ENCODE data around the gene GALT. TPM values are rescaled to one million over a fixed set of nuclear protein-coding genes. Genes with fewer than 3 reads are reported as not detected.

The GALT gene
- total RNA-seq, 2 donors from 2014 or later = 44.3 to 49.3 TPM

DNA sequence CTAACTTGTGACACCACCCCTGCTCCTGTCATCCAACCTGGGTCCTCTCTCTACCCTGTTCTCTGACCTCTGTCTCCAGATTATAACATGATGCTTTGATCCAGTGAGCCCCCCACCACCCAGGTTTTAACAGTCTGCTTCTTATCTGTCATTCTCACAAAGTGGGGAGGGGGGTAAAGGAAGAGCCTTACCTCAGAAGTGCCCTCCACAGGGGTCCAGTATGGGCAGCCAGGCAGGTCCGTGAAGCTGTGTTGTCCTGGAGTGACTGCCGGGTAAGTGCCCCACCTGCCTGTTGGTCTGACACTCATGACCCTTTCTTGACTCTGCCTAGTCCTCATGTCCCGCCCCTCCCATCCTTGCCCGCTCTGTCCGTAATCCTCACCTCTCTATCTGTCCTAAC lies 8.9 kb downstream of the GALT start:
- Histone ChIP-seq H3K27ac (ENCODE audit: low read depth, low read length) (no peak overlapping the region), H3K4me1 (ENCODE audit: control insufficient read depth, insufficient read depth, low read length) (peaks cover 15% of the 10 kb centered on the region), H3K9me3 (ENCODE audit: control insufficient read depth, low read length) (no peaks in the 10 kb centered on the region), H3K9ac (ENCODE audit: extremely low read depth, low read length, poor library complexity, severe bottlenecking) (no peak overlapping the region), H3K4me3 (ENCODE audit: low read length) (no peak overlapping the region), H3K36me3 (ENCODE audit: control insufficient read depth, insufficient read depth, low read length) (peaks cover 4% of the 10 kb centered on the region), H3K27me3 (ENCODE audit: control insufficient read depth, insufficient read depth, low read length, poor library complexity, severe bottlenecking) (no peaks in the 10 kb centered on the region)
- WGBS, 2 experiments (ENCODE audit: insufficient coverage in 1 of 2, insufficient read length in 1 of 2) = 73 to 84% methylated on average over 4 to 5 of the region's 5 CpGs
- Mint-ChIP-seq H3K4me1 (peaks cover 42% of the 10 kb centered on the region), H3K27ac (no peak overlapping the region), H3K27me3 (ENCODE audit: insufficient read depth) (peaks cover 4% of the 10 kb centered on the region), H3K36me3 (ENCODE audit: low read depth) (peaks cover 1% of the 10 kb centered on the region), H3K9me3 (no peaks in the 10 kb centered on the region), H3K4me3 (no peak overlapping the region)
- DNase-seq = no peak
- TF ChIP-seq, protein P1, sequence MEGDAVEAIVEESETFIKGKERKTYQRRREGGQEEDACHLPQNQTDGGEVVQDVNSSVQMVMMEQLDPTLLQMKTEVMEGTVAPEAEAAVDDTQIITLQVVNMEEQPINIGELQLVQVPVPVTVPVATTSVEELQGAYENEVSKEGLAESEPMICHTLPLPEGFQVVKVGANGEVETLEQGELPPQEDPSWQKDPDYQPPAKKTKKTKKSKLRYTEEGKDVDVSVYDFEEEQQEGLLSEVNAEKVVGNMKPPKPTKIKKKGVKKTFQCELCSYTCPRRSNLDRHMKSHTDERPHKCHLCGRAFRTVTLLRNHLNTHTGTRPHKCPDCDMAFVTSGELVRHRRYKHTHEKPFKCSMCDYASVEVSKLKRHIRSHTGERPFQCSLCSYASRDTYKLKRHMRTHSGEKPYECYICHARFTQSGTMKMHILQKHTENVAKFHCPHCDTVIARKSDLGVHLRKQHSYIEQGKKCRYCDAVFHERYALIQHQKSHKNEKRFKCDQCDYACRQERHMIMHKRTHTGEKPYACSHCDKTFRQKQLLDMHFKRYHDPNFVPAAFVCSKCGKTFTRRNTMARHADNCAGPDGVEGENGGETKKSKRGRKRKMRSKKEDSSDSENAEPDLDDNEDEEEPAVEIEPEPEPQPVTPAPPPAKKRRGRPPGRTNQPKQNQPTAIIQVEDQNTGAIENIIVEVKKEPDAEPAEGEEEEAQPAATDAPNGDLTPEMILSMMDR (conservative IDR thresholded peaks at IDR 0.05) = no peak

GRCh38 chr9:34656992-34657391 lies 10.5 kb downstream of the GALT start:
- Histone ChIP-seq H3K36me3 (ENCODE audit: control insufficient read depth, insufficient read depth, low read length) (no peaks in the 10 kb centered on the region), H3K9me3 (ENCODE audit: control insufficient read depth, low read length) (no peaks in the 10 kb centered on the region), H3K4me3 (ENCODE audit: low read length) (no peak overlapping the region), H3K9ac (ENCODE audit: extremely low read depth, low read length, poor library complexity, severe bottlenecking) (no peak overlapping the region), H3K27me3 (ENCODE audit: control insufficient read depth, insufficient read depth, low read length, poor library complexity, severe bottlenecking) (no peaks in the 10 kb centered on the region), H3K4me1 (ENCODE audit: control insufficient read depth, insufficient read depth, low read length) (peaks cover 15% of the 10 kb centered on the region), H3K27ac (ENCODE audit: low read depth, low read length) (no peak overlapping the region)
- Mint-ChIP-seq H3K4me1 (peaks cover 33% of the 10 kb centered on the region), H3K27me3 (ENCODE audit: insufficient read depth) (peaks cover 9% of the 10 kb centered on the region), H3K36me3 (ENCODE audit: low read depth) (no peaks in the 10 kb centered on the region), H3K27ac (no peak overlapping the region), H3K9me3 (no peaks in the 10 kb centered on the region), H3K4me3 (no peak overlapping the region)
- DNase-seq = no peak
- 94% methylated on average over 5 of the region's 5 CpGs; no CpG with 5 or more reads in 1 of the 2 experiments for WGBS, 2 experiments (ENCODE audit: insufficient coverage in 1 of 2, insufficient read length in 1 of 2)
- TF ChIP-seq, protein P1 (conservative IDR thresholded peaks at IDR 0.05) = no peak

GRCh38 chr9:34658461-34658860 lies 12.0 kb downstream of the GALT start:
- Histone ChIP-seq H3K9me3 (ENCODE audit: control insufficient read depth, low read length) (no peaks in the 10 kb centered on the region), H3K36me3 (ENCODE audit: control insufficient read depth, insufficient read depth, low read length) (no peaks in the 10 kb centered on the region), H3K9ac (ENCODE audit: extremely low read depth, low read length, poor library complexity, severe bottlenecking) (no peak overlapping the region), H3K4me3 (ENCODE audit: low read length) (no peak overlapping the region), H3K27me3 (ENCODE audit: control insufficient read depth, insufficient read depth, low read length, poor library complexity, severe bottlenecking) (no peaks in the 10 kb centered on the region), H3K4me1 (ENCODE audit: control insufficient read depth, insufficient read depth, low read length) (peaks cover 4% of the 10 kb centered on the region), H3K27ac (ENCODE audit: low read depth, low read length) (no peak overlapping the region)
- peaks cover 9% of the 10 kb centered on the region for H3K27me3 Mint-ChIP-seq (ENCODE audit: insufficient read depth)
- TF ChIP-seq, protein P1 (conservative IDR thresholded peaks at IDR 0.05) = no peak
- no peaks in the 10 kb centered on the region for H3K36me3 Mint-ChIP-seq (ENCODE audit: low read depth)
- no peak overlapping the region for H3K4me3 Mint-ChIP-seq
- no peak overlapping the region for H3K27ac Mint-ChIP-seq
- no peaks in the 10 kb centered on the region for H3K9me3 Mint-ChIP-seq
- WGBS, 2 experiments (ENCODE audit: insufficient coverage in 1 of 2, insufficient read length in 1 of 2) = 87 to 93% methylated on average over 14 of the region's 14 CpGs
- peaks cover 25% of the 10 kb centered on the region for H3K4me1 Mint-ChIP-seq
- no peak for DNase-seq

All from endodermal cell (in vitro differentiated cells).